22Rv1 (cell line): ENCODE results near the gene MAP2K7.

Experiments used
- H3K27ac ChIP-seq: fragments of 450-650 bp; 2 replicates; pipeline ENCODE4 v1.5.1; 2017
- CTCF ChIP-seq: fragments of 450-650 bp; IDR thresholded peaks from 2 replicates; pipeline ENCODE4 v1.5.1; 2017; ENCODE audit warnings: mild to moderate bottlenecking
- ZFX ChIP-seq: fragments of 450-650 bp; IDR thresholded peaks from 2 replicates; pipeline ENCODE4 v1.6.1; 2017; ENCODE audit warnings: antibody characterized with exemption, borderline replicate concordance

MAP2K7 gene

GRCh38 chr19:7874076-7874896 lies 29.4 kb upstream of the MAP2K7 start, which contains the start of gene PRR36:
Gene PRR36 (minus strand): TSS chr19:7874390. CDS start chr19:7873689, 701 bp downstream.
- TF ChIP-seq ZFX (no peak), CTCF (no peak)
- H3K27ac ChIP-seq, result peak within 1 kb of the TSS; percentile 91

- H3K27ac ChIP-seq, result peak overlapping the region; percentile 91
- TF ChIP-seq ZFX (no peak), CTCF (no peak)
Measured at GRCh38 chr19:7874897-7875273, 28.8 kb upstream of the MAP2K7 start.

GRCh38 chr19:7877249-7877836 lies 26.3 kb upstream of the MAP2K7 start:
- H3K27ac ChIP-seq, result no peak overlapping the region
- TF ChIP-seq ZFX, result no peak
- no peak for TF ChIP-seq CTCF

- TF ChIP-seq CTCF, result no peak
- TF ChIP-seq ZFX, result no peak
- H3K27ac ChIP-seq, result no peak overlapping the region
Measured at GRCh38 chr19:7879111-7879807, 24.4 kb upstream of the MAP2K7 start.

GRCh38 chr19:7879836-7880235 lies 23.8 kb upstream of the MAP2K7 start:
- TF ChIP-seq CTCF (no peak), ZFX (no peak)
- no peak overlapping the region for H3K27ac ChIP-seq

- no peak for TF ChIP-seq CTCF
- no peak for TF ChIP-seq ZFX
- H3K27ac ChIP-seq, result no peak overlapping the region
Measured at GRCh38 chr19:7881910-7882309, 21.8 kb upstream of the MAP2K7 start.
